H9 (cell line): ENCODE results near the gene DCTN1. TPM values are rescaled to one million over a fixed set of nuclear protein-coding genes. Genes with fewer than 3 reads are reported as not detected.

Experiments
- DNase-seq: peaks from one replicate; pipeline ENCODE4 v3.0.0-alpha.2; 2017
- H2AFZ ChIP-seq: one replicate; pipeline ENCODE4 v1.6.1; 2013; ENCODE audit warnings: mild to moderate bottlenecking, low read length, control low read depth, moderate library complexity
- H2AK5ac ChIP-seq: 2 replicates; pipeline ENCODE4 v1.6.1; 2013; ENCODE audit warnings: low read length, control low read depth, mixed read lengths; ENCODE audit not compliant: insufficient read length
- H2BK120ac ChIP-seq: one replicate; pipeline ENCODE4 v1.6.1; 2013; ENCODE audit warnings: low read depth, mild to moderate bottlenecking, low read length, control low read depth, inconsistent platforms; ENCODE audit not compliant: poor library complexity, severe bottlenecking
- H2BK12ac ChIP-seq: 2 replicates; pipeline ENCODE4 v1.6.1; 2013; ENCODE audit warnings: low read length, control low read depth, mixed read lengths, low read depth; ENCODE audit not compliant: insufficient read length
- H2BK15ac ChIP-seq: 2 replicates; pipeline ENCODE4 v1.6.1; 2013; ENCODE audit warnings: low read depth, low read length, control low read depth
- H2BK20ac ChIP-seq: one replicate; pipeline ENCODE4 v1.6.1; 2013; ENCODE audit warnings: low read depth, mild to moderate bottlenecking, low read length, control low read depth, inconsistent platforms; ENCODE audit not compliant: poor library complexity, severe bottlenecking
- H2BK5ac ChIP-seq: 2 replicates; pipeline ENCODE4 v1.6.1; 2013; ENCODE audit warnings: low read length, control low read depth, mixed read lengths; ENCODE audit not compliant: insufficient read length
- H3K14ac ChIP-seq: 2 replicates; pipeline ENCODE4 v1.6.1; 2013; ENCODE audit warnings: low read length, control low read depth; ENCODE audit not compliant: insufficient read depth
- H3K18ac ChIP-seq: 2 replicates; pipeline ENCODE4 v1.6.1; 2013; ENCODE audit warnings: low read depth, mild to moderate bottlenecking, mixed read lengths, low read length, control low read depth; ENCODE audit not compliant: insufficient read length
- H3K23ac ChIP-seq: 2 replicates; pipeline ENCODE4 v1.6.1; 2013; ENCODE audit warnings: low read length, control low read depth, mixed read lengths, low read depth; ENCODE audit not compliant: insufficient read length
- H3K23me2 ChIP-seq: 2 replicates; pipeline ENCODE4 v1.6.1; 2013; ENCODE audit warnings: low read depth, mild to moderate bottlenecking, mixed read lengths, low read length, control low read depth; ENCODE audit not compliant: insufficient read length, poor library complexity, severe bottlenecking
- H3K27ac ChIP-seq: 2 replicates; pipeline ENCODE4 v1.5.1; 2013; ENCODE audit warnings: low read length, control low read depth, mixed read lengths, low read depth; ENCODE audit not compliant: insufficient read length
- H3K27me3 ChIP-seq: 2 replicates; pipeline ENCODE4 v1.6.1; 2013; ENCODE audit warnings: low read length, control low read depth, inconsistent platforms; ENCODE audit not compliant: insufficient read depth
- H3K4ac ChIP-seq: 2 replicates; pipeline ENCODE4 v1.6.1; 2013; ENCODE audit warnings: low read depth, mild to moderate bottlenecking, control low read depth, inconsistent platforms, low read length, moderate library complexity
- H3K4me1 ChIP-seq: 2 replicates; pipeline ENCODE4 v1.6.1; 2013; ENCODE audit warnings: low read length, control low read depth, inconsistent platforms; ENCODE audit not compliant: insufficient read depth
- H3K4me2 ChIP-seq: 2 replicates; pipeline ENCODE4 v1.6.1; 2013; ENCODE audit warnings: low read length, control low read depth, mixed read lengths; ENCODE audit not compliant: insufficient read length, insufficient read depth
- H3K56ac ChIP-seq: 2 replicates; pipeline ENCODE4 v1.6.1; 2013; ENCODE audit warnings: low read depth, mild to moderate bottlenecking, mixed read lengths, low read length, control low read depth; ENCODE audit not compliant: insufficient read length
- H3K79me1 ChIP-seq: 2 replicates; pipeline ENCODE4 v1.6.1; 2013; ENCODE audit warnings: low read depth, mild to moderate bottlenecking, moderate library complexity, low read length, control low read depth, inconsistent platforms; ENCODE audit not compliant: insufficient read depth, poor library complexity, severe bottlenecking
- H3K79me2 ChIP-seq: 2 replicates; pipeline ENCODE4 v1.6.1; 2013; ENCODE audit warnings: low read length, control low read depth, inconsistent platforms; ENCODE audit not compliant: insufficient read depth
- H3K9ac ChIP-seq: 2 replicates; pipeline ENCODE4 v1.6.1; 2013; ENCODE audit warnings: low read length, control low read depth, mixed read lengths; ENCODE audit not compliant: insufficient read length; ENCODE audit errors: extremely low read depth
- H3K9me3 ChIP-seq: one replicate; pipeline ENCODE4 v1.6.1; 2013; ENCODE audit warnings: low read depth, low read length, inconsistent platforms; ENCODE audit not compliant: control insufficient read depth
- H3T11ph ChIP-seq: one replicate; pipeline ENCODE4 v1.6.1; 2013; ENCODE audit warnings: mild to moderate bottlenecking, low read length, control low read depth, inconsistent platforms
- H4K20me1 ChIP-seq: one replicate; pipeline ENCODE4 v1.6.1; 2013; ENCODE audit not compliant: control insufficient read depth, insufficient read length, insufficient read depth
- H4K5ac ChIP-seq: 2 replicates; pipeline ENCODE4 v1.6.1; 2013; ENCODE audit warnings: low read depth, mild to moderate bottlenecking, mixed read lengths, low read length, control low read depth; ENCODE audit not compliant: insufficient read length
- H4K8ac ChIP-seq: replicated peaks from 2 replicates; pipeline ENCODE4 v1.6.1; 2013; ENCODE audit warnings: low read length, control low read depth, mixed read lengths, low read depth; ENCODE audit not compliant: insufficient read length
- H4K91ac ChIP-seq: 2 replicates; pipeline ENCODE4 v1.6.1; 2013; ENCODE audit warnings: low read depth, mild to moderate bottlenecking, moderate library complexity, mixed read lengths, low read length, control low read depth; ENCODE audit not compliant: insufficient read length
- H3K27ac Mint-ChIP-seq, 3 experiments: 2 replicates in 2 of 3; 3 replicates in 1 of 3; pipeline ENCODE4 v1.8.0; 2020 to 2021; ENCODE audit warnings: mixed read lengths in 3 of 3, mild to moderate bottlenecking in 1 of 3, moderate library complexity in 1 of 3
- H3K27me3 Mint-ChIP-seq: 2 replicates; pipeline ENCODE4 v1.8.0; 2021; ENCODE audit warnings: low read depth, mild to moderate bottlenecking, moderate library complexity, mixed read lengths
- H3K36me3 Mint-ChIP-seq, 3 experiments: 2 replicates in 2 of 3; 3 replicates in 1 of 3; pipeline ENCODE4 v1.8.0; 2020 to 2021; ENCODE audit warnings: low read depth in 3 of 3, mixed read lengths in 3 of 3; ENCODE audit not compliant: insufficient read depth in 1 of 3
- H3K4me1 Mint-ChIP-seq, 2 experiments: 2 replicates each; pipeline ENCODE4 v1.8.0; 2020; ENCODE audit warnings: mixed read lengths in 2 of 2
- H3K4me3 Mint-ChIP-seq, 2 experiments: 2 replicates in 1 of 2; 3 replicates in 1 of 2; pipeline ENCODE4 v1.8.0; 2020 to 2021; ENCODE audit warnings: mild to moderate bottlenecking in 2 of 2, mixed read lengths in 2 of 2, moderate library complexity in 1 of 2
- H3K9me3 Mint-ChIP-seq, 2 experiments: 2 replicates in 1 of 2; 3 replicates in 1 of 2; pipeline ENCODE4 v1.8.0; 2020; ENCODE audit warnings: mild to moderate bottlenecking in 2 of 2, mixed read lengths in 2 of 2, moderate library complexity in 1 of 2
- CTCF ChIP-seq: fragments of 200-600 bp; sonication (generic); conservative IDR thresholded peaks from 3 replicates; pipeline ENCODE4 v1.8.0; 2021; ENCODE audit warnings: antibody characterized with exemption, mild to moderate bottlenecking
- WGBS: extraction: QIAGEN DNeasy Blood & Tissue Kit; methylation state at CpG from one replicate; pipeline ENCODE4 v1.1.7; 2013; ENCODE audit warnings: missing lambda C conversion rate, low lambda C conversion rate, mixed read lengths; ENCODE audit not compliant: insufficient read length; ENCODE audit errors: extremely low coverage; 5-methylcytosine and 5-hydroxymethylcytosine counted together
- total RNA-seq: library from RNA; stranded (reverse); gene quantifications from 2 replicates; pipeline ENCODE4 v1.2.1, GENCODE V29; 2021

Gene DCTN1
- total RNA-seq, 1 experiment from 2014 or later: 141 TPM

GRCh38 chr2:74327199-74327598 is 52.9 kb downstream of the DCTN1 start:
- no CpG with 5 or more reads among the region's 5 CpGs for WGBS
- no peak overlapping the region for H3K4me2 ChIP-seq
- H3T11ph ChIP-seq: no peak overlapping the region

More at GRCh38 chr2:74327199-74327598, 52.9 kb downstream of the DCTN1 start:
- no peak for TF ChIP-seq CTCF
- Histone ChIP-seq H4K91ac (no peak overlapping the region), H2BK12ac (no peak overlapping the region), H3K4me1 (no peaks in the 10 kb centered on the region), H2AK5ac (no peak overlapping the region), H3K56ac (no peak overlapping the region), H4K5ac (no peak overlapping the region), H2AFZ (no peak overlapping the region), H4K20me1 (no peaks in the 10 kb centered on the region), H3K18ac (no peak overlapping the region), H3K27ac (no peak overlapping the region), H3K79me2 (no peaks in the 10 kb centered on the region), H3K9me3 (no peaks in the 10 kb centered on the region), H2BK20ac (no peak overlapping the region), H3K9ac (no peak overlapping the region), H3K23ac (no peak overlapping the region), H4K8ac (no peak overlapping the region), H3K79me1 (no peaks in the 10 kb centered on the region), H3K14ac (no peak overlapping the region), H2BK15ac (no peak overlapping the region), H2BK120ac (no peak overlapping the region), H2BK5ac (no peak overlapping the region), H3K23me2 (no peaks in the 10 kb centered on the region), H3K4ac (no peak overlapping the region), H3K27me3 (no peaks in the 10 kb centered on the region)
- H3K9me3 Mint-ChIP-seq: no peaks in the 10 kb centered on the region
- H3K36me3 Mint-ChIP-seq: no peaks in the 10 kb centered on the region
- no peak for DNase-seq
- H3K4me3 Mint-ChIP-seq: no peak overlapping the region
- no peak overlapping the region for H3K27ac Mint-ChIP-seq
- peaks cover 3% of the 10 kb centered on the region; the same call in 1 of the 2 replicates for H3K27me3 Mint-ChIP-seq
- H3K4me1 Mint-ChIP-seq: peaks cover 8 to 12% of the 10 kb centered on the region in 2 experiments
